Stomach smooth muscle (tissue), 2 donors: ENCODE results near the gene LRRC18.

Source experiments
- H3K27ac ChIP-seq: one replicate; pipeline ENCODE4 v1.7.0; 2013; ENCODE audit warnings: mild to moderate bottlenecking, low read length, inconsistent platforms
- H3K27me3 ChIP-seq, 2 donors: one replicate each; pipeline ENCODE4 v1.7.0; 2013; ENCODE audit warnings: low read length in 2 of 2; ENCODE audit not compliant: insufficient read depth in 2 of 2, control insufficient read depth in 1 of 2
- H3K36me3 ChIP-seq, 2 donors: one replicate each; pipeline ENCODE4 v1.7.0; 2013; ENCODE audit warnings: low read length in 2 of 2; ENCODE audit not compliant: control insufficient read depth in 2 of 2, insufficient read depth in 2 of 2
- H3K4me1 ChIP-seq: one replicate; pipeline ENCODE4 v1.7.0; 2013; ENCODE audit warnings: low read length; ENCODE audit not compliant: control insufficient read depth, insufficient read depth
- H3K4me3 ChIP-seq, 2 donors: one replicate each; pipeline ENCODE4 v1.7.0; 2013; ENCODE audit warnings: low read length in 2 of 2
- H3K9ac ChIP-seq, 2 donors: one replicate each; pipeline ENCODE4 v1.7.0; 2013; ENCODE audit warnings: low read length in 2 of 2, mild to moderate bottlenecking in 1 of 2
- H3K9me3 ChIP-seq, 2 donors: one replicate each; pipeline ENCODE4 v1.7.0; 2013; ENCODE audit warnings: low read length in 2 of 2; ENCODE audit not compliant: control insufficient read depth in 2 of 2
- donor health status: healthy.
- donor health status: Pancreatic carcinoma.

LRRC18 gene

DNA sequence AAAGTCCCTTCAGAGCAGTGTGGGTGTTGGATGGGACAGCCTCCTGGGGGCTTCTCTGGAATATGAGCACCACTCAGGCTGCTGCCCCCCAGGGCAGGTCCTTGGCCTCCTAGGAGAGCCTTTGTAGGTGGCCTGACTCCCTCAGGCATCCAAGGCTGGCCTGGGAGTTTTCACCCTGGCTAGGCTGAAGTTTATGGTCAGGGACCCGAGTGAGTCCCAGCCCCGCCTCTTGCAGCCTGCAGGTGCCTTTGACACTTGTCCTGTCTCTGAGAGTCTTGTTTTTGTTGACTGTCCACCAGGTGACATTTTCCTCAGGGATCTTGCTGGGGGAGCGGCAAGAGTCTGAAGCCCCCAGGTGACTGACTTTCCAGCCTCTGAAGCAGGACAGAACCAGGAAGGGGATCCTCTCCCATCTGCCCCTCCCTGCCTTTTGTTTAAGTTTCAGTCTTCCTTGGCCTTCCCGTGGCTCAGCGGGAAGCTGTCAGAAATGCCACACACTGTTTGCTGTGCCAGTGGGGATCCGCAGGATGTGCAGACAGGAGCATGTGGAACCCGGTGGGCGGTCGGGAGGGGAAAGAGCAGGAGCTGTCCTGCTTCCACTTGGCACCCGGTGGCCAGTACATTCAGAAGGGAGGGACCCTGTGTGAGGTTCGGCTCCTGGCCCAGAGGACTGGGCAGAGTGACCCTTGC, 59.5 kb downstream of the LRRC18 start:
- no peaks in the 10 kb centered on the region for H3K36me3 ChIP-seq
- H3K27ac ChIP-seq: no peak overlapping the region
- H3K4me1 ChIP-seq: no peaks in the 10 kb centered on the region
- H3K4me3 ChIP-seq: no peak overlapping the region
- no peak overlapping the region for H3K9ac ChIP-seq
- peaks cover 0 to 3% of the 10 kb centered on the region in 2 donors for H3K27me3 ChIP-seq
- no peaks in the 10 kb centered on the region for H3K9me3 ChIP-seq

DNA sequence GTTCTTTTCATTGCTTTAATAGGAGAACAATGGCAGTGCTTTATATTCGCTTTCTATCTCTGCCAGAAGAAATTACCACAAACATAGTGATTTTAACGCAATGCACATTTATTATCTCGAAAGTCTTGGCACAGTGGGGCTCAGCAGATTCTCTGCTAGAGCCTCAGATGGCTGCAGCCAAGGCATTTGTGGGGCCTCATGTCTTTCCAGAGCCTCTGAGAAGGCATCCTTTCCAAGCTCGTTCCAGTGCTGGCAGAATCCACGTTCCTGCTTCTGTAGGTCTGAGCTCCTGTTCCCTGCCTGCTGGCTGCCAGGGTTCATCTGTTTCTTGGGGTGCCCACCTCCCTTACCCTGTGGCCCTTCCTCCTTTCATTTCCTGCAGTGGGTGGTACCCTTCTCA, 60.2 kb downstream of the LRRC18 start:
- Histone ChIP-seq H3K27ac (no peak overlapping the region), H3K4me1 (no peaks in the 10 kb centered on the region), H3K4me3 (no peak overlapping the region), H3K9me3 (no peaks in the 10 kb centered on the region), H3K27me3 (peaks cover 0 to 3% of the 10 kb centered on the region in 2 donors), H3K36me3 (no peaks in the 10 kb centered on the region), H3K9ac (no peak overlapping the region)

GRCh38 chr10:48878091-48878490, 61.5 kb downstream of the LRRC18 start:
- H3K27me3 ChIP-seq: peaks cover 0 to 3% of the 10 kb centered on the region in 2 donors
- H3K36me3 ChIP-seq: no peaks in the 10 kb centered on the region
- no peaks in the 10 kb centered on the region for H3K9me3 ChIP-seq
- H3K9ac ChIP-seq: no peak overlapping the region
- H3K4me1 ChIP-seq: no peaks in the 10 kb centered on the region
- H3K4me3 ChIP-seq: no peak overlapping the region
- H3K27ac ChIP-seq: no peak overlapping the region

GRCh38 chr10:48872234-48872633, 67.4 kb downstream of the LRRC18 start:
- H3K36me3 ChIP-seq: no peaks in the 10 kb centered on the region
- no peaks in the 10 kb centered on the region for H3K27me3 ChIP-seq

More at GRCh38 chr10:48872234-48872633, 67.4 kb downstream of the LRRC18 start:
- Histone ChIP-seq H3K9ac (no peak overlapping the region), H3K27ac (no peak overlapping the region), H3K9me3 (no peaks in the 10 kb centered on the region), H3K4me1 (no peaks in the 10 kb centered on the region), H3K4me3 (no peak overlapping the region)
